Measurements from ENCODE around the gene PTPN11.

DNA sequence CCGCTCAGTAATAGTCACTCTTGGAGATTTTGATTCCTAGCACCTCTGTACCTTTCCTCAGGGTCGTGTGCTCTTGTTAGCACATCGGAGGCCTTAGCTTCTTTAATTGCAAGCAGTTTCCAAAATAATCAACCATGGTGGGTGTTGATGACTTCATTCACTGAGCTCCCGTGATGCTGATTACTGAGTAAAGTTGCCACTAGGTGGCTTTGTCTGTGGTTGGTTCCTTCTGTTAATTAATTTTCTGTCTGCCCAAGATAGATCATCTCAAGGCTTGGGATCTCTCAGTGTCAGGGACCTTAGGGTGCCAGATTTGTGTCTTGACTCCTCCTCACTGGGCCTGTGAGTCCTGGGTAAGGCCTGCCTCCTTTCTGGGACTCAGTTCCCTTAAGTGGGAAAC is 54.3 kb downstream of the PTPN11 start:
- TF ChIP-seq CTCF (IDR thresholded peaks at IDR 0.05) (no peak), POLR2A (IDR thresholded peaks at IDR 0.05) (no peak)
